TTC549 (cell line): ENCODE data around the gene VPS13C.

Experiments used
- FAIRE-seq: peaks from 2 replicates; lab custom pipeline; 2012; peaks lifted over from hg19 to GRCh38; lab: Jason Lieb, UNC

The VPS13C gene

DNA sequence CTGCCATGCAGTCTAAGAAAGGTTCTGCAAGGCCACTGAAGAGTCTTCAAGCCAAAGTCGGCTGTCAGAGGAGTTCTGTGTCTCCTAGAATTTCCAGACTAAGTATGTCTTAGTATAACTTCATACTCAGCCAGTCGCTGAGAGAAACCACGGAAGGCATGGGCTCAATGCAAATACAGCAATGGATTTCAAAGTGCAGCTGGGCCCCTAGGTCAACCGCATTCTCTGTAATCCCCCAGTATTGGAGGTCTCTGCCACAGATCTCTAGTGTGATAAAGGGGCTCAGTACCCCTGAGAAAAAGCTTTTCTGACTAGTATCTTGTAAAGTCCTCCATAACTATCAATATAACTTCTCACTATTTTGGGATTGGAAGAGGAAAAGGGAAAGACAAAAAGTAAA, 208.3 kb downstream of the VPS13C start:
- no peak for FAIRE-seq

GRCh38 chr15:61849447-61849846, 210.8 kb downstream of the VPS13C start:
- FAIRE-seq = no peak

- no peak for FAIRE-seq
Observed at GRCh38 chr15:61841466-61841865, 218.8 kb downstream of the VPS13C start.

- no peak for FAIRE-seq
Observed at GRCh38 chr15:61840090-61840489, 220.2 kb downstream of the VPS13C start.

DNA sequence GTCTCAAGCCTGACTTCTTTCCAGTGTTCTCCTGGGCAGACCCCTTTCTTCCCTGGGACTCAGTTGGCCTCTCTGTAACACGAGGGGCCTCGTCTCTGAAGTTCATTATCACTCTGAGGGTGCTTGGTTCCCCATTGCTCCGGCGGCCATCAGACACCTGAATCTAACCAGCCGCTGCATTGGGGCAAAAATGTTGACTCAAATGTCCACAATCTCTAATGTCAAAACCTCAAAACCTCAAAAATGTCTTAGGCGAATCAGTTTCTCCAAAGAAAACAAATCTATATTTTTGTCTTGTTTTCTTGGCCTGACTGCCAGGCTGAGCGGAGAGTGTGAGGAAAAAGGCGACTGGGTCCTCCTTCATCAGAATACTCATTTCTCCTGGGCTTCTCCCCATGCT, 220.7 kb downstream of the VPS13C start:
- no peak for FAIRE-seq

GRCh38 chr15:61835496-61836106, 224.6 kb downstream of the VPS13C start:
- no peak for FAIRE-seq

GRCh38 chr15:61835029-61835428, 225.2 kb downstream of the VPS13C start:
- no peak for FAIRE-seq

DNA sequence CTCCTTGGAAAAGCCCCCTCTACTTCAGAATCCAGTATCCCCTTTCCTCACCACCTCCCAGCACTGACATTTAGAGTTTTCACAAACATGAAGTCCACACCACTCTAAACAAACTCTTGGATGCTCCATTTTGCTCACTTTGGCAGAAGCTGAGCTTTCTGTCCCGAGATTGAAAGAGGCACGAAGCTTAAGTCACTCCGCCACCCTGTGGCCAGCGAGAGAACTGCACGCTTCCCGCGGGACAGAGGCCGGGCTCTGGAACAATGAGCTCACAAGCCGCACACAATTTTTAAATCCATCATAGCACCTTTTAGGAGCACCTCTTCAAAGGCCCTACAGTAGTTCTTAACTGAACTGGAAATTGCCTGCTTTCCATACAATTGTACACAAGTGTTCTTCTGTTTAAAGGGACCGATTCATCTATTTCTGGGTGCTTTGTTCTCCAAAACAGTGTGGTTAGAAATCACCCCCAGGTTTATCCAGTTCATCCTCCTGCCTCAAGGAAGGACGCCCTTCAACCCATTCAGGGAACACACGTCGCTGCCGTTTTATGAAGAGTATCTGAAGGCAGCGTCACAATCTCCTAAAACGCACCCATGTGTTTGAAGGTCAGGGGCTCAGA, 226.1 kb downstream of the VPS13C start:
- no peak for FAIRE-seq

- FAIRE-seq = no peak
Observed at GRCh38 chr15:61832223-61832622, 228.0 kb downstream of the VPS13C start.

- FAIRE-seq = no peak
Observed at GRCh38 chr15:61831505-61831921, 228.7 kb downstream of the VPS13C start.

DNA sequence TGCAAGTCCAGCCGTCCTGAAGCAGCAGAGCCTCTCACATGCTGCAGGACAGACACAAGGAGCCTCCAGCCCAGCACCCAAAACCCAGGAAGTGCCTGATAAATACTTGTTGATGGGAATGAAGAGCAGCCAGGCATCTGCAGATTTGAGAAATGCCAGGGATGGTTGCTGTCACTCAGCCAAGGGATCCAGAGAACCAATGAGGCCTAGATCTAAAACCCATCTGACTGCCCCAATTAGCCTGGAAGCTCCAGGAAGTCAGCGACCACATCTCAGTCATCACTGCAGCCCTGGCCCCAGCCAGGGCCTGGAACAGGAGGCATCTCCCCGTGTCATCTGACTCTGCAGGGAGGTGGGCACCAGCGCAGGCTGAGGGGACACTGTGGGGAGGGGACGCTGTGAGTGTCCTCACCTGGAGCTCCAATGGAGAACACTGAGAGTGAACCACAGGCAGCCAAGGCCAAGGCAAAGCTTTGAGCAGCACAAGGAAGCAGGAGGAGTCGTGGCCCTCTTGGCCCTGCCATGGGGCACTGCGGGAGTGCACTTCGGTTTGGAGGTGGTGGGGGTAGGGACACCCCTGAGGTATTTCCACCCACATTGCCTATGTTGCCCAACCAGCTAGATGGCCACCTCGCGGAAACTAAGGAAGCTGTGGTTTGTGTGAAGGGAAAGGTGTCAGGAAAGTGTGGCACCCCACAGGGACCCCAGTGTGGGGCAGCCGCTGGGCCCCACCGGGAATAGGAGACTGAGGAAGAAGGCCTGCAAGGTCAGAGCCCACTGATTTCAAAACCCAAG, 229.5 kb downstream of the VPS13C start:
- no peak for FAIRE-seq

- FAIRE-seq = no peak
Observed at GRCh38 chr15:61829514-61829889, 230.7 kb downstream of the VPS13C start.

DNA sequence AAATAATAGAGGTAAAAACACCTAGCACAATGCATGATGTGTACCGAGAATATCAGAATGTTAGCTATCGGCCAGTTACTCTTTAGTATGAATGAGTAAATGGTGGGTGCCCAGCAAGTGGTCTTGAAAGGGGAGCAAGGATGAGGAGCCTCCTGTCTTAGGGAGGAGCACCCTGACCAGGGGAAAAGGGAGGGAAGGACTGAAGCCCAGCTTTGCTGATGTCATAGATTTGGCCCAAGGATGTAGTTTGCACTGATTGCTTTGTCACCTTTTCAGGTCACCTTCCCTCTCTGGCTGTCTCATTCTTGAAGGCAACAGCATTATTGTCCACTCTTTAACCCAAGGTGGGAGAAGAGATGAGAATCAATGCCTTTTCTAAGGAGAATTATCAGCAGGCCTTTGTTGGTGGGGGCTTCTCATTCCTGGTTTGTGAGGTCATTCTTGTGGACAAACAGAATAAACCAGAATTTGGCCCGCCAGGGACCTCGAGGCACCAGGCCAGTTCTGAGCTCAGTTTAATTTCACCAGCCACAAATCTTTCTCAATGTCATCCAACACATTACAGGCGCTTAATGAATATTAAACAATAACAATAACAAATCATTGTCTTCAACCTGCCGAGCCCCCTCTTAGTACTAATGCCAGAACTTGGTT, 231.3 kb downstream of the VPS13C start:
- no peak for FAIRE-seq

DNA sequence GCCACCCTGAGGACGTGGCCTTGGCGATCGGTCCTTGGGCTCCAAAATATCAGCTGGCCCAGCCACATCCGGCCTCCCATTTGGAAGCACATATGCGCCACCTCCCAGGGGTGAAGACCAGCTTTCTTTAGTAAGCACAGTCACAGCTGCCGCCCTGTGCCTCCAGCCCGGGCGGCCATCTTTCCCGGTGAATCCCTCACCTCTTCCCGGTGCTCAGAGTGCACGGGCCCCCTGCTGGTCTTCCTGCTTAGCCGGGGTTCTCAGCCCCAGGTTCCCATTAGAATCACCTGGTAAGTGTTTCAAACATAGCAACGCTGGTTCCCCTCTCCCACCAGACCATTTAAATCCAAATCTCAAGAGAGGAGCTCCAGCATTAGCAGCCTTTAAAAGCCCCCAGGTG, 232.2 kb downstream of the VPS13C start:
- no peak for FAIRE-seq

- FAIRE-seq = no peak
Observed at GRCh38 chr15:61827131-61827530, 233.1 kb downstream of the VPS13C start.

- no peak for FAIRE-seq
Observed at GRCh38 chr15:61824291-61824690, 236.0 kb downstream of the VPS13C start.

GRCh38 chr15:61822511-61822910, 237.7 kb downstream of the VPS13C start:
- no peak for FAIRE-seq

DNA sequence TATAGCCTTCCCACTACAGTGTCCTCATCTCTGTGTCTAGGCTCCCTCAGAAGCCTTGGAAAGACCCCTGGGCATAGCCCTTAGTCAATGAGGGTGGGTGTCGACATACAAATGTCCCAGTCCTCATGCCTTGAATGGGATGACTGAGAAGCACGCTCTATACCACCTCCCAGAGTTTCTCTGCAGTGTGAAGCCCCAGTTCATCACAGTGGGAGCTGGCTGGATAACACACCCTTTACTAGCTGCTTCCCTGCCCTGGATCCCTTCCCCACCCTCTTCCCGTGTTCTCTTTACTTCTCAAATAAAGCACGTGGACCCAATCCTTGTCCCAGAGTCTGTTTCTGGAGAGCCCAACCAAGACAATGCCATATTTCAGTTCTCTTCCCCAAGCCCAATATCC, 239.3 kb downstream of the VPS13C start:
- FAIRE-seq = no peak

DNA sequence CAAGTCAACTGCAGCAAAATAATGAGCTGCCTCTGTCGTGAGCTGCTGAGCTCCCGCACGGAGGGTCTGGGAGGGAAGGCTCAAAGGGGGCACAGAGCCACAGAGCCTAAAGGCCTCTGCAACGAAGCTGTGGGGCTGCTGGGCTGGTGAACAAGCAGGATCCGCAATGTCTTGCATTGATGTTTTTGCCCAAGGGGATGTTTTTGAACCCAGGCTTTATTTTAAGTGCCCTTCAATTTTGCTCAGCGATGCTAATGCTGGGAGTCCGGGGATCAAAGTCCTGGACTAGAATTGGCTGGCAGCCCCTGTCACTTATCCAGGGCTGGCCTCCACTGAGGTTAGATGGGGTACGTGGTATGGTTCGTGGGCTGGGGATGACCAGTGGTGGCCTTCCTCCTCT, 240.0 kb downstream of the VPS13C start:
- no peak for FAIRE-seq

DNA sequence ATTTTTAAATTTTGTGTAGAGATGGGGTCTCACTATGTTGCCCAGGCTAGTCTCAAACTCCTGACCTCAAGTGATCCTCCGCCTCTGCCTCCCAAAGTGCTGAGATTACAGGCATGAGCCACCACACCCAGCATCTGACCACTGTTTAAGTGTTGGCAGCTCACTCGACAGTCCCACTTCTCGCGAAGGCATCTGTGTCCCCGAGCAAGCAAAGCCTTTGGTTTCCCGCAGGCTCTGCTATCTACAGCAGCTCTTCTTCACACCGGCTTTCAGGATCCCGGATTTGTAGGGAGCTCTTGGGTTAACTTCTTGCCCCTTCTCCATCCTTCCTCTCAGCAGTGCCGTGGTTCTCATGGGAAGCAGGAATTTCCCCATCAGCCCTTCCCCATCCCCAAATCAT, 240.9 kb downstream of the VPS13C start:
- no peak for FAIRE-seq

DNA sequence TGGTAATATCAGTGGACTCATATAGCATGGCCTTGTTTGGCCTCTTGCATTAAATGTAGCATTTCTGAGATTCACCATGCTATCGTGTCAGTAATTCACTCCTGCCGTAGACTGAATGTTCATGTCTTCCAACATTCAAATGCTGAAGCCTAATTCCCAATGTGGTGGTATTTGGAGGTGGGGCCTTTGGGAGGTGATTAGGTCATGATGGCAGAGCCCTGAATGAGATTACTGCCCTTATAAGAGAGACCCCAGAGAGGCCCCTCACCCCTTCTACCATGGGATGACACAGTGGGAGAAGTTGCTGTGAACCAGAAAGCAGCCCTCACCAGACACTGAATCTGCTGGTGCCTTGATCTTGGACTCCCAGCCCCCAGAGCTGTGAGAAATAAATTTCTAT, 241.4 kb downstream of the VPS13C start:
- no peak for FAIRE-seq

- FAIRE-seq = no peak
Observed at GRCh38 chr15:61816856-61817255, 243.4 kb downstream of the VPS13C start.
